ENCODE data around the gene INAFM2.

The INAFM2 gene

DNA sequence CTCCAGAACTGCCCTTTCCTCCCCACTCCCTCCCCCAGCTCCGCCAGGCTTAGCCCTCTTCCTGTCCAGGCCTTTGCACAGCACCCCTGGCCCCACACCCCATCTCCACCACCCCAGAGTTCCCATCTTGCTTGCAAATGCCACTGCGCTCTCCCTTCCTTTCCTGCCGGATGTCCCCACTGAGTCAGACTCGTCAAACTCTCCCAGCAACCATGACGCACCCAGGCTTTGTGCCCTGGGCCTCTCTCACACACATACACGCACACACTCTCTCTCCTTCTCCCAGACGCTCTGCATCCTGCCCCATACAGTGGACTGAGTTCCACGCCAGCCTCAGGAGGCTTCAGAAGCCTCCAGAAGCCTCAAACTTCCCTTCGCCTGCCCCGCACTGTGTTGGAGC lies 20.0 kb downstream of the INAFM2 start:
- no peak for TF ChIP-seq CTCF (IDR thresholded peaks at IDR 0.05; ENCODE audit: insufficient read depth, low read depth, low read length, missing control alignments)
- no peak overlapping the region for H3K4me3 ChIP-seq (ENCODE audit: low read depth, low read length)
- DNase-seq (ENCODE audit: low read depth) = peak; percentile 17

DNA sequence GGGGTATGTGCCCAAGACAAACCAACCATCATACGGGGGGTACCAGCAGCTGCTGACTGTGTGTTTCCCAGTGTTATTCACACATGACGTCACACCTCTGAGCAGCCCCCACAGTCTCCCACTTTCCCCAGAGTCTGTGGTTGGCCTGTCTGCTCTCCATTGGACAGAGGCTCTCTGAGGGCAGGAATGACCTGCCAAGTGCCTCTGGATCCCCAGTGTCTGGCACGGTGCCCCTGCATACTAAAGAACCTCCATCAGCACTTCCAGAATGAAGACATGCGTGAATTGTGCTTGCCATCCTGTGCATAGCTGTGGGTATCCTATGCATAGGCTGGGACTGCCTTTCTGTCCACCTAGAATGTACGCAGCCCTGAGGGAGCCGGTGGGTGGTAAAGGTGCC lies 20.7 kb downstream of the INAFM2 start:
- DNase-seq (ENCODE audit: low read depth) = no peak
- no peak for TF ChIP-seq CTCF (IDR thresholded peaks at IDR 0.05; ENCODE audit: insufficient read depth, low read depth, low read length, missing control alignments)
- H3K4me3 ChIP-seq (ENCODE audit: low read depth, low read length) = no peak overlapping the region

- H3K4me3 ChIP-seq (ENCODE audit: low read depth, low read length) = no peak overlapping the region
- TF ChIP-seq CTCF (IDR thresholded peaks at IDR 0.05; ENCODE audit: insufficient read depth, low read depth, low read length, missing control alignments) = peak; percentile 82
- peak; percentile 72 for DNase-seq (ENCODE audit: low read depth)
Measured at GRCh38 chr15:40344631-40345120, 21.2 kb downstream of the INAFM2 start.

GRCh38 chr15:40345225-40345866 lies 21.9 kb downstream of the INAFM2 start:
- DNase-seq (ENCODE audit: low read depth) = no peak
- no peak for TF ChIP-seq CTCF (IDR thresholded peaks at IDR 0.05; ENCODE audit: insufficient read depth, low read depth, low read length, missing control alignments)
- H3K4me3 ChIP-seq (ENCODE audit: low read depth, low read length) = no peak overlapping the region

- TF ChIP-seq CTCF (IDR thresholded peaks at IDR 0.05; ENCODE audit: insufficient read depth, low read depth, low read length, missing control alignments) = no peak
- no peak overlapping the region for H3K4me3 ChIP-seq (ENCODE audit: low read depth, low read length)
- DNase-seq (ENCODE audit: low read depth) = no peak
Measured at GRCh38 chr15:40345867-40346578, 22.5 kb downstream of the INAFM2 start.

DNA sequence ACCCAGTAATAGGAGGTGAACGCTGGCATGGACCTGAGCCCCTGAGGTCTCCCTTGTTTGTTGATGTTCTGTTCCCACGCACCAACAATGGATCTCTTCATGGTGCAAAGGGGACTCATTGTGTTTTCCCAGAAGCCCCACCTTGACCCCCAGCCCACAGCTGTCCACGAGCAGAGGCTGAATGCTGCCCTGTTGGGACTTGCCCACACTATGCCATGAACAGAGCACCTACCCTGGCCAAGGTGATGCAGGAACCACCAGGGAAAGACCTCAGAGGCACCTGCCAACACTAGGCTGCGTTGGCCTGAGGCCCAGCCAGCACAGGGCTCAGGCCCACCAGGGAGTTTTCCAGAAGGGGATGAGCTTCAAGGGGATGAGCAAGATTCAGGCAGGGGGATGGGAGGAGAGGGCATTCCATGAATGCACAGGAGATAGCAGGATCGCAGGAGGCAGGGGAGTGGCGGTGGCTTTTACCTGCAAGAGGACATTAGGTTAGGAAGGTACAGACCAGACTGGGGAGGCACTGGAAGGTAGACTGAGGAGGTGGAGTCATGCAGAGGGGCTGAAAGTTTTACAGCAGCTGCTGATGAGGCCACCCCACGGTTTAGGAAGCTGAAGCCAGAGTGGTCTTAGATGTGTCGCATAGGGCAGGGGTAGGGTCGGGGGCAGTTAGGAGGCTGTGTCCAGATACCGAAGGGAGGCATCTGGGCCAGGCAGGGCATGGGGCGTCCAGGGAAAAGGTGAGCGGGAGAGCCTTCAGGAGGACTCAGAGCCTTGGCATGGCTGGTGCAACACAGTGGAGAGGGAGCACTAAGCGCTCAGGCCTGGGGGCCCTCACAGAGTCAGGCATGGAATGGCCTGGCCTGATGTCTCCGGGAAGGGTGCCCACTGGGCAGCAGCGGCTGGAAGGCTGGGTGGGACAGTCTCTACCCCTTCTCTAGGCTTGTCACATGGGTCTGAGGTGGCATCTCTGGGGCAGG lies 23.4 kb downstream of the INAFM2 start:
- H3K4me3 ChIP-seq (ENCODE audit: low read depth, low read length) = no peak overlapping the region
- no peak for TF ChIP-seq CTCF (IDR thresholded peaks at IDR 0.05; ENCODE audit: insufficient read depth, low read depth, low read length, missing control alignments)
- DNase-seq (ENCODE audit: low read depth) = no peak

Data from GM12865 (cell line).